22Rv1 (cell line): ENCODE measurements around the gene KCNH5.

Experiments used
- ZFX ChIP-seq: fragments of 450-650 bp; IDR thresholded peaks from 2 replicates; pipeline ENCODE4 v1.6.1; 2017; ENCODE audit warnings: antibody characterized with exemption, borderline replicate concordance
- TF ChIP-seq, protein P1 (sequence below): fragments of 450-650 bp; IDR thresholded peaks from 2 replicates; pipeline ENCODE4 v1.5.1; 2017; ENCODE audit warnings: mild to moderate bottlenecking

DNA sequence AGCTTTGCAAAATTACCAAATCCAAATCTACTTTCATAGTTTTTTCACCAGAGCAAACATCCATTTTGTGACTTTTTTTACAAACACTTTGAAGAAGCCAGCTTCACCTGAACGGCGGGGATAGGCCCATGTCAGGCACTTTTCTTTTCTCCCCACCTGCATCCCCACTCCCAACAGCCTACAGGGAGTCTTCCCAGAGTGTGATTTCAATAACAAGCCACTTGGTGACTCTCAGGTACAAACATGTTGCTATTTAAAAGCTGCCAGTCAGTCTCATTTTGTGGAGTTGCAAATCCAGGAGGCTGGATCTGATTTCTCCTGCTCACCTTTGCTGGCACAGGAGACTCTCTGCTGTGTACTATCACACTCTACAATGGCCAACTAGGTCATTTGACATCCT is 285.5 kb downstream of the KCNH5 start:
- TF ChIP-seq, protein P1, sequence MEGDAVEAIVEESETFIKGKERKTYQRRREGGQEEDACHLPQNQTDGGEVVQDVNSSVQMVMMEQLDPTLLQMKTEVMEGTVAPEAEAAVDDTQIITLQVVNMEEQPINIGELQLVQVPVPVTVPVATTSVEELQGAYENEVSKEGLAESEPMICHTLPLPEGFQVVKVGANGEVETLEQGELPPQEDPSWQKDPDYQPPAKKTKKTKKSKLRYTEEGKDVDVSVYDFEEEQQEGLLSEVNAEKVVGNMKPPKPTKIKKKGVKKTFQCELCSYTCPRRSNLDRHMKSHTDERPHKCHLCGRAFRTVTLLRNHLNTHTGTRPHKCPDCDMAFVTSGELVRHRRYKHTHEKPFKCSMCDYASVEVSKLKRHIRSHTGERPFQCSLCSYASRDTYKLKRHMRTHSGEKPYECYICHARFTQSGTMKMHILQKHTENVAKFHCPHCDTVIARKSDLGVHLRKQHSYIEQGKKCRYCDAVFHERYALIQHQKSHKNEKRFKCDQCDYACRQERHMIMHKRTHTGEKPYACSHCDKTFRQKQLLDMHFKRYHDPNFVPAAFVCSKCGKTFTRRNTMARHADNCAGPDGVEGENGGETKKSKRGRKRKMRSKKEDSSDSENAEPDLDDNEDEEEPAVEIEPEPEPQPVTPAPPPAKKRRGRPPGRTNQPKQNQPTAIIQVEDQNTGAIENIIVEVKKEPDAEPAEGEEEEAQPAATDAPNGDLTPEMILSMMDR: no peak
- TF ChIP-seq ZFX: no peak
